ENCODE measurements around the gene MUC6. TPM values are rescaled to one million over a fixed set of nuclear protein-coding genes. Genes with fewer than 3 reads are reported as not detected.

The MUC6 gene
- total RNA-seq, 1 donor from 2014 or later = not detected

DNA sequence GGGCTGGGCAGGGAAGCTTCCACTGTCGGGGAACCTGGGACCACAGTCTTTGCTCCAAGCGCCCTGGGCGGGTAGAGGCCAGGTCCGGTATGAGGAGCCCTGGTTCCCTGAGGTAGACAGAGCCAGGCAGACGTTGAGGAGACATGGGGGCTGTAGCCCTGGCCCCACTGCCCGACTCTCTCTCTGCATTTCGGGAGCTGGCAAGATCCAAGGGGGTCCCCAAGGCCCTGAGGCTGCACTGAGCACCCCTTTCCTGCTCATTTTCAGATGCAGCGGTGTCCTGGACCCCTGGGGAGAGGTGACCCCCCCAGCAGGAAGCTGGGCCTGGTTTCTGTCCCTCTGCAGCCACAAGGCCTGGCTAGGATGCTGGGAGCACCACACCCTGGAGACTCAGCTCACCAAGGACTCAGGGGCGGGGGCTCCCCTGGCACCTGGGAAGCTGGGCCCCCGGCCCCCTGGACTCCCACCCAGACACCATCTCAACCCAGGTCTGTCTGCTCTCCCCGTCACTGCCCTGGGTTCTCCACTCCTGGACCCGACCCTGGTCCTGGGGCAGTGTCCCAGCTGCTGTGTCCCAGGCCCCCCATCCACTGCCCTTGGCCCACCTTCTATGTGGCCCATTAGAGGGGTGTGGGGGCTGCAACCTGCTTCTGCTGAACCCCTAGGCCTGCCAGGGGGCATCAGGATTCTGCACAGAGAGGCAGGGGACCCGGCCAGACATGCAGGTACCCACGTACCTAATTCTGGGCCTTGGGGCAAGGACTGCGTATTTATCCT, 15.0 kb upstream of the MUC6 start:
- no peak for DNase-seq (ENCODE audit: low read depth)

DNA sequence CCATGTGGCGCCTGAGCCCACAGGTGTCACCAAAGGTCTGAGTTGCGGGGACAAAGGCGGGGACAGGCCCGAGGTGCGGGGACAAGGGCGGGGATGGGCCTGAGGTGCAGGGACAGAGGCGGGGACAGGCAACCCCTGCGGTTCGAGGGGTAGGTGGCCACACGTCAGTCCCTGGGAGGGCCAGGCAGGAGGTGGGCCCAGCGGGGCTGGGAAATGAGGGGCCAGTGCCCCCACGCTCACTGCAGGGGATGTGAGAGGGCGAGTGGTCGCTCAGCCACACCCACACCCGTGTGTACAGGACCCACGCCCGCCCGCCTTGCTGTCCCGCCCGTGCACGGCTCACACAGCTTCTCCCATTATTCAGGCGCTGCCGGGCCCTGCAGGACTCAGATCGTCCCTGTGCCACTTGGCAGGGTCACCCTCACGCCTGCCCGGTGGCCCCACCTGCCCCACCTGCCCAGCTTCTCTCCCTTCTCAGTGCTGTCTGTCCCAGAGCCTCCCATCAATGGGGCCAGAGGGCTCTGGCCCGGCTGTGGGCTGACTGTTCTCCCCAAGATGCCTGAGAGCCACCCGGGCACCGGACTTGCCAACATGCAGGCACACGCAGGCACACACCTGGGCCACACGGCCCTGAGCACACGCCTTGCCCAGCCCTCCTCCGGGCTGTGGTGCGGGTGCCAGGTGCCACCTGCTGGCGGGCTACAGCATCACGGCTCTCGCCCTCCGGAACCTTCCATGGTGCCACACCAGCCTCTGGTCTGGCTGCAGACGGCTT, 14.2 kb upstream of the MUC6 start:
- peak; percentile 54 for DNase-seq (ENCODE audit: low read depth)

DNA sequence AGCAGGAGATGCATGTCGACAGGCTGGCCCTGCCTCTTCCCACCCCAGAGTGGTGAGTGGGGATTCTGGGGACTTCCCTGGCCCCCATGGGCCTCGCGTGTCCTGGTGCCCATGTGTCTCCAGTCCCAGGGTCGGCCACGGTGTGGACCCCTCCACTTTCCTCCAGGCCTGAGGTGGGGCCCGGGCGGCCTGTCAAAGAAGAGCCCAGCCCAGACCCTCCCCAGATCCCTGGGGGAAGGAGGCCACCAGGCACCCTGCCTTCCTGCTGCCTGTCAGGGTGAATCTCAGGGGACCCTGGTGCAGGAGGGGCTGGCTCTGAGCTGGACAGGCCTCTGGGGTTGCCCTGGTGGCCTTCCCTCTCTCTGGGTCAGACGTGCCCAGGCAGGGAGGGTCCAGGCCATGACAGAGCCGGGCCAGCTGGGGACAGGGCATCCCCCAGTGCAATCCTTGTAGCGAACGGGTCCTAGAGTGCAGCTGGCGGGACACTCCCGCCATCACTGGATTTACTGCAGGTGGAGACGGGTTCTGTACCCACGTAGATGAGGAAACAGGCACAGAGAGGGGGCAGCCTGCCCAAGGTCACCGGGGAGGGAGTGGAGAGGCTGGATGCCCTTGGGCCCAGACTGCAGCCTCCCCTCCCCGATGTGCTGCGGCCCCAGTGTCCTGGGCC, 13.5 kb upstream of the MUC6 start:
- no peak for DNase-seq (ENCODE audit: low read depth)

DNA sequence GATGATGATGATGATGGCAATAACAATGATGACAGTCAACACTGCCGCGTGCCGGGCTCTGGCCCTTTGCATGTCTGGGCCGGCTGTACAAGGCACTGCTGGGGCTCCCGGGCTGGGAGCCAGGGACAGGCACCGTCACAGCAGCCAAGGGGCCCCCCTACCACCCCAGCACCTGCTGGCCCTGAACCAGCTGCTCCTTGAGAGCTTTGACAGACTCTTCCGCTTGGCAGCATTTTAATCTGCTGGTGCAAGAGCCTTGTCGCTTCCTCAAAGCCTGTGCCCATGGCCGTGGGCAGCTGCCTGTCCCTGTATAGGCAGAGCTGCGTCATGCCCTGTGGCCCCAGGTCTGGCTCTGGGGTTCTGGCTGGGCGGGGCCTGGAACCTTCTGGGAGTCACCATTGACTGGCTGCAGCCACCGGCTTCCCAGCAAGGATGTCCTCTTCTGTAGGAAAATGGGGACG, 12.9 kb upstream of the MUC6 start:
- DNase-seq (ENCODE audit: low read depth) = no peak

DNA sequence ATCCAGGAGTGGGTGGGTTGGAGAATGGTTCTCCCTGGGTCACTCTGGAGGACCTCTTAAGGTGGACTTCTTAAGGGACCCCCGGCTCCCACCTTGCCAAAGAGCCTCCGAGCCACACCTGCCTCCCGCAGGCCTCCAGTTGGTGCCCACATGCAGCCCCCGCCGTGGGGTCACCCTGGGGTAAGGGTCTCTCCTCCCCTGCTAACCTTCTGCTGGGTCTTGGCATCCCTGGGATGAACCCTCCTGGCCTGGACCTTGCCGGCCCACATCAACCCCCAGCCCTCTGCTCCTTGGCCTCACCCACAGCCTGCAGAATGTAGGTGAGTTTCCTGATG, 12.5 kb upstream of the MUC6 start:
- DNase-seq (ENCODE audit: low read depth) = no peak

DNA sequence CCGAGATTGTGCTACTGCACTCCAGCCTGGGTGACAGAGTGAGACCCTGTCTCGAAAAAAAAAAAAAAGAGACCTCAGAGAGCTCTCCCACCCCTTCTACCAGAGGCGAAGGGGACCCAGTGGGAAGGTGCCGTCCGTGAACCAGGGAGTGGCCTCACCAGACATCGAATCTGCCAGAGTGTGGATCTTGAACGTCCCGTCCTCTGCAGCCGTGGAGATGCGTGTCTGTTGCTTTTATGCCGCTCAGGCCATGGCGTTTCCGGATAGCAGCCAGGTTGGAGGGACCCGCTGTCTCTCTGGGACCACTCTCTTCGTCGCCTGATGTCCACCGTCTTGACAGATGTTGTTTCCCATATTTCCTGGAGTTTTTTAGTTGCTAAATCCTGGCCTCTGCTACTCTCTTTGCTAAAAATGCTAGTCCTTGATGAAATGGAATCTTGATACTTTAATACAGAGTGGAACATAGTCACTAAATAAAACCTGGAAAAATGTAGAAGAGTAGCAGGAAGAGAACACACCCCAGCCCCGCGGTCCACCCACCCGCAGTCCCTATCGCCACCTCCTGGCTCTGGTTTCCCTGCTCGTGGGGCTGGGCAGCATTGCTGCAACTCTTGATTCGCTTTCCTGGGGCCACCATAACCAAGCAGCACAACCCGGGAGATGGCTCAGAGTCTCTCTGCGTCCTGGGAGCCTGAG, 12.0 kb upstream of the MUC6 start:
- no peak for DNase-seq (ENCODE audit: low read depth)

DNA sequence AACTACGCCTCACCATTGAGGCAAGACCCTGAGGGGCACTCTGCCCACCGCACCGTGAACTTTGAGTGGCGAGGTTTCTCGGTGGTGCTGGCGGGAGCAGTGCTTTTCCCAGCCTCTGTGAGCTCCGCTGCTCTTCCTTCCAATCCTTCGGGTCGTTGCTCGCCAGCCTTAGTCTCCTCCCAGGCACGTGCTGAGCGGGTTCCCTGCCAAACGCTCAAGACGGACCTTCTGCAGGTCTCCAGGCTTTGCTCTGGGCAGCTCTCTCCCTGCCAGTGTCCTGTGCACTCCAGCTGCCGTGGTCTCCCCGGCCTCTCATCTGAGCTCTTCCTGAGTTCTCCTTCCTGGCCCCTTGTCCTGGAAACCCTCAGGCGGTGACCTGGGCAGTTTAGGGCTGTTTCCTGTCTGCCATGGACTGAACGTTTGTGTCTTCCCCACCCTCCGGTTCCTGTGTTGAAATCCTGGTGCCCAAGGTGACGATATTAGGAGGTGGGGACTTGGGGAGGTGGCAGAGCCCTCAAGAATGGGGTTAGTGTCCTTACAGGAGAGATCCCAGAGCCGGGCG, 11.2 kb upstream of the MUC6 start:
- no peak for DNase-seq (ENCODE audit: low read depth)

DNA sequence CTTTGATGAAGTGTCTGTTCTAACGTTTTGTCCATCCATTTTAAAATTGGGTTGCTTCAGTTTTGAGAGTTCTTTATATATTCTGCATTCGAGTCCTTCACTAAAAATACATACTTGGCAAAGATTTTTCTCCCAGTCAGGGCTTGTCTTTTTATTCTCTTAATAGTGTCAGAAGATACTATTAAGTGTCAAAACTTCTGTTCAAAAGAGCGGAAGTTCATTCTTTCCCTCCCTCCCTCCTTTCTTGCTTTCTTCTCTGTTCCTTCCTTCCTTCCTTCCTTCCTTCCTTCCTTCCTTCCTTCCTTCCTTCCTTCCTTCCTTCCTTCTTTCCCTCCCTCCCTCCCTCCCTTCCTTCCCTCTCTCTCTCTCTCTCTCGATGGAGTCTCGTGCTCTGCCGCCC, 7.6 kb upstream of the MUC6 start:
- no peak for DNase-seq (ENCODE audit: low read depth)

DNA sequence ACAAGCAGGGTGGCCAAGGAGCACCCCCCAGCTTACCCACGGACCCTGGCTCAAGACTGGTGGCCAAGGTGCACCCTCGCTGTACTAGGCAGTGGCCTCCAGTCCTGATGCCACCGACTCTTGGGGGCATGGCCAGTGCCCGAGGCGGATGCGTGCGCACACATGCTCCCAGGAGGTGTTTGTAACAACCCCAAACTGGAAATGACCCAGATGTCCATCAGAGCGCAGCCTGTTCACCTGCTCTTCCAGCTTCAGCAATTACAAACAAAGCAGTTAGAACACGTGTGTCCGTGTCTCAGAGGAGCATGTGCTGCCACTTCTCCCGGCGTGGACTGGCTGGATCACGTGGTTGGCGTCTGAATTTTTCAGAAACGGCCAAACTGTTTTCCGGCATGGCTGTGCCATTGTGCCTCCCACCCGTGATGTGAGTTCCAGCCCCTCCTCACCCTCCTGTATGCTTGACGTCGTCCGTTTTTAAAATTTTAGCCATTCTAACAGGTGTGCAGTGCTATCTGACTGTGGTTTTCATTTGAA, 7.1 kb upstream of the MUC6 start:
- no peak for DNase-seq (ENCODE audit: low read depth)

DNA sequence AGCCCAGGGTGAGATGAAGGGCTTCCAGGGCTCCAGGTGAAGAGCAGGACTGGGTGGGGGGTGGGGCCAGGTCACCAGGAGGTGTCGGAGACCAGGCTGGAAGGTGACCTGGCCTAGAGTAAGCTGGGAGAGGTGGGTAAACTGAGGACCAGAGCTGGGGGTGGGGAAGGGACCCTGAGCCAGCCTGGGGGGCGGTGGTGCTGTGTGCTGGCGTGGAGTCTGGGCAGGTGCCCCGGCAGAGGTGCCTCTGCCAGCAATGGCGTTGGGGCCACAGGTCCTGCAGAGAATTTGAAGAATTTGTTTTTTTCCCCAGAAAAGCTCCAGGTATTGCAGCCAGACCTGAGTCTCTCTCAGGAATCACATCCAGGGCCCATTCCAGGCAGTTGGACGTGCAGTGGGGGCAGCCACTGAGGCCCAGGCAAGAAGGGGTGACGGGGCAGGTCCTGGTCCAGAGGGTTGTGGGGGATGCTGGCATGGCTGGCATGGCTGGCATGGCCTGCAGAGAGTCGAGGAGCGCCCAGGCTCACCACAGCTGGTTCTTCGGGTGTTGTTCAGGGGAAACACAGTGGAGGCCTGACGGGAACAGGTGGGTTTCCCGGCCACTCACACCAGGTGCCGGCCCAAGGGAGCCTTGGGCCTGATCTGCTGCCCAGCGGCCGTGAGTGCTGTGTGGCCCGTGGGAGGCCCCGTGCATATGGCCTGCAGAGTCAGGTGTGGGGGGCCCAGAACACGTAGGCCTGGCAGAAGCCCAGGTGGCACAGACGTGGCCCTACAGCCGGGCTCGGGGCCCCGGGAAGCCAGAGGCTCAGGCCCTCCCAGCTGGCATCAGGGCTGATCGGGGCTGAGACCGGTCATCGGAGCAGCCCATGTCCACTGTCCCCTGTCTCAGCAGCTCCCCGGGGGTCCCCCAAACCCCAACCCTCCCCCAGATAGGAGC, 6.4 kb upstream of the MUC6 start:
- no peak for DNase-seq (ENCODE audit: low read depth)

DNA sequence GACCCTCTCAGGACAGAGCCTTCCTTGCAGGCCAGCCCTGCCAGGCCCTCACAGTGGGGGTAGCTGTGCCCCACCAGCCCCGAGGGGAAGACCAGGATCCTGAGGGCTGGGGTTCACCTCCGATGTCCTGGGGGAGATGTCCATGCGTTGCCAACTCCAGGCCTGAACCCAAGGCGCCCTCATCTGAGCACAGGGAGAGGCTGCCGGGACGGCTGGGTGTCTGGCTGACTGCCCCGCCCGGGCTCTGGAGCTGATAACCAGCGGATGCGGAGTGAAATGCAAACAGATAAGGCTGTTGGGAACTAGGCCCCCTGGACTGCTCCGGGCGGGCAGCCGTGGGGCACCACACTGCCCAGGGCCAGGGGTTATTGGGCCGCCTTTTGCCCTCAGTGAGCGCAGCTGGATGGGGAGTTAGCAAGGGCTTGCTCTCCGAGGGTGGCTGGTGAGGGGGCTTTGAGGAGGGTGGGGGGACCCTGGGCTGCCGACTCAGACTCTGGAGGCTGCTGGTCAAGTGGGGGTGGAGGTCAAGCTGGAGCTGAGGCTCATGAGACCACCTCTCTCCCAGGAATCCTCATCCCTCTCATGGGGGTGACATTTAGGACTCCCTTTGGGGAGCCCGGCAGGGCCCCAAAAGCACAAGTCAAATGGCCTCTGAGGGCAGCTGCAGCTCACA, 5.6 kb upstream of the MUC6 start:
- no peak for DNase-seq (ENCODE audit: low read depth)

DNA sequence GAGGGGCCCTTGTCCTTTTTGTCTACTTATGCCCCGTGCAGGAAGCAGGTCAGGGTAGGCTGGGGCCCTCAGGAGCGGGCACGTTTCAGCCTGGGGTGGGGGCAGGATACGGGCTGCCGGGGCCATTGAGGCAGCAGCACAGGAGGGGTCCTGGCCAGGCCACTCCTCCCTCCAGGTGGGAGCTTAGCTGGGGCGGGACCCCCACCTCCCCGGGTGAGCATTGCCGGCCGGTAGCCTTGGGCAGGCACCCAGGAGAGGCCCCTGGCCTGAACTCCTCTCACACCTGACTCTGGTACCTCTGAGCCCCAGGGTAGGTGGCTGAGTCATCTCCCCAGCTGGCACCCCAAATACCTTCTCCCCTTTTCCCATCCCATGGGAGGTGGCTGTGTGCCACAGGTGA, 5.0 kb upstream of the MUC6 start:
- no peak for DNase-seq (ENCODE audit: low read depth)

DNA sequence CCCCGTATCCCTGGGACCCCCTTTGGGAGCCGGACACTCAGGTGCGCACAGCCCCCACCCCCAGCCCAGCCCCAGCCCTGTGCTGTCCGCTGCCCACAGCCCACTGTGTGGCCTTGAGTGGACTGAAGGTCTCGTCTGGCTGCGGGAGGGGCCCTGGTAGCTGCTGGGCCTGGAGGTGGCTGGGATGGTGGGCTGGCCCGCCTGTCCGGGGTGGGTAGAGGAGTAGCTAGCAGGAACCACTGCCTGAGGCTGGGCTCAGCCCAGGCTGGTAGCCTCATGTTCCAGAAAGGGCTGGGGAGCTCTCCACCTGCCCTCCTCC, 4.6 kb upstream of the MUC6 start:
- DNase-seq (ENCODE audit: low read depth) = no peak

DNA sequence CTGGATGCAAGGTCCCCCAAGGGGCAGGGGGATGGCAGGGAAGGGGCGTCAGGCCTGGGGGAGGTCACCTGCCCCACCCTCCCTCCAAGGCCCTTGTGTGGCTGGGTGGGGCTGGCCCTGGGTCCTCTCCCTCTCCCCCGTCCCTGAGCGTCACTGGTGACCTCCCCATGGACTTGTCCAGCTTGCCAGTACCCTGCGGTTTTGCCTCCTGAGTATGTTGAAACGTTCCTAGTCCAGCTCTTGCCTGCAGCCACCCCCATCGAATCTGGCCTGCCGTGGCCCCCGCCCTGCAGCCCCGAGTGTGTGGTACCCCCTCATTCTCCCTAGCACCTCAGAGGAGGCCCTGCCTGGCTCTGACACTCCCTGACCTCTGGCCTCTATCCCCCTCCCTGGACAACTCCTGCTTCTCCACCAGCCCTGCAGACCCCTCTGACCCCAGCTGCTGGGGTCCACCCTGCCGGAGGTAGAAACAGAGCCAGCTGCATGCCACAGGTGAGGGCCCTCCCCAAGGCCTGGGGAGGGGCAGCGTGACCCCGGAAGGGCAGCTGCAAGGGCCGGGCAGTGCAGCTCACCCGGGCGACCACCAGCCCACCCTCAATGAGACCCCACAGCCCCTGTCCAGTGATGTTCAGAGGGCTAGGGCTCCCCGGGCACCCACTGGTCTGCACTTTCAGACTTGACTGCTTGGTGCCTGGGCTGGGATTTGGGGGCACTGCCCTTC, 4.1 kb upstream of the MUC6 start:
- DNase-seq (ENCODE audit: low read depth) = no peak

DNA sequence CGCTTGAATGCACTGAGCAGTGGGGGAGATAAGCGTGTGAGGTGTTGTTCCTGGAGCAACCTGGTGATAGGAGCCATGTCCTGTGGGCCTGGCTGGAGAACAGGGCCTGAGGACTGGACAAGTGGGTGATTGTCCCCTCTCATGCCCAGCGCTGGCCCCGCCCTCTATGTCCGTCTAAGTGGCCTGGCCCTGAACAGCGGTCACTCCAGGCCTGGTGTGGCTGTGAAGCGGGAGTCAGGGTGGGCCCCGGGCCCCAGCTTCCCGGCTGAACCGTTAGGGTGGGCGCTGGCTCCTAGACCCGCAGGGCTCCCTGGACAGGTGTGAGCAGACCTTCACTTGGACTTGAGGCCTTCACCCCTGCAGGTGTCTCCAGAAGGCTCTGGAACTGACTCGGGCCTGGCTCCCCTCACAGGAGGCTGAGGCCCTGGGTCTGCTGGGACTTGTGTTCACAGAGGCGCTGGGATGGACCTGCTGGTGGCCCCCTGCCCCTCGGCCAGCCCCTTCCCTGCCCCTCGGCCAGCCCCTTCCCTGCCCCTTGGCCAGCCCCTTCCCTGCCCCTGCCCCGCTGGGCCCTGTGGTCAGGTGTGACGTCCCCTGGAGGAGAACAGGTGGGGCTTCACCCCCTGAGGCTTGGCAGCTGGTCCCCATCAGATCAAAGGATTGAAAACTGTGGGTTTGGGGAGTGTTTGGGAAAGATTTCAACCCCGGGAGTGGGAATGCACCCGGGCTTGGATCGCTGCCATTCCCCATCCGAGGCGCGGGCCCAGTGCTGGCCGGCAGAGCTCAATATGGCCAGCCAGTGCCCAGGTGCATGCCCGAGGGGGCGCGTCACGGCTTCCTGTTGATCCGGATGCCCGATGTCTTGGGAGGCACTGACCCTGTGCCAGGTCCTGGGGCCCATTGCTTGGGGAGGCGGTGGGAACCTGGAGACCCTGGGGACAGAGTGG, 3.2 kb upstream of the MUC6 start:
- peak; percentile 9 for DNase-seq (ENCODE audit: low read depth)

DNA sequence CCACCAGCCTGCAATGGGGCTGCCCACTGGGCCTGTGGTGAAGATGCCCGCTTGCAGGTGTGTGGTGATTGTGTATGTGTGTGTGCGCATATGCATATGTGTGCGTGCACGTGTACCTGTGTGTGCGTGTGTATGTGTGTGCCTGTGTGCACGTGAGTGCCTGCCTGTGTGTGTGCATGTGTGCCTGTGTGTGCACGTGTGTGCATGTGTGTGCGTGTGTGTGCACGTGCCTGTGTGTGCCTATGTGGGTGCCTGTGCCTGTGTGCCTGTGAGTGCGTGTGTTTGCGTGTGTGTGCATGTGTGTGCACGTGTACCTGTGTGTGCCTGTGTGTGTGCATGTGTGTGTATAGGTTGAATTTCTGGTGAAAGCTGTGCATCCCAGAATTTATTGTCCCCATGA, 2.4 kb upstream of the MUC6 start:
- no peak for DNase-seq (ENCODE audit: low read depth)

DNA sequence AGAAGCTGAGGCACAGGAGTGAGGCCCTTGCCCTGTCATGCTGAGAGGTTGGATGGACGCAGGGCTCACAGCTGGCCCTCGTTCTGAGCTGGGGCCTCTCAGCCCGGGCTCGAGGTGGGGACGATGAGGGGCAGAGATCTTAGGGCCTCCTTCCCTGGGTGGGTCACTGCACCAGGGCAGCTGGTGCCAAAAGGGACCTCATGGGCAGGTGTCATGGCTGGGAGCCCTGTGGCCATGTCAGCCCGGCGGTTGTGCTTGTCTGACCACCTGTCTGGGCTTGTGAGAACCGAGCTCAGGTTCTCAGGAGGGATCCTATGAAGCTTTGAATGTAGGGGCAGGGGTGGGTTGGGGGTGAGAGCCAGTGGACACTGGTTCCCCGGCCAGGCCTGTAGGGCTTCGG, 1.8 kb upstream of the MUC6 start:
- no peak for DNase-seq (ENCODE audit: low read depth)
